DMS53 (cell line): ENCODE data around the gene EXOSC3.
"Not testable (repeated sequence)": the region's sequence is repeated elsewhere in the genome, so short reads cannot be mapped to it uniquely, and the experiment has no call there.

Experiments used
- DNase-seq: peaks from one replicate; lab custom pipeline; 2025; lab: John Stamatoyannopoulos, UW

EXOSC3 gene

DNA sequence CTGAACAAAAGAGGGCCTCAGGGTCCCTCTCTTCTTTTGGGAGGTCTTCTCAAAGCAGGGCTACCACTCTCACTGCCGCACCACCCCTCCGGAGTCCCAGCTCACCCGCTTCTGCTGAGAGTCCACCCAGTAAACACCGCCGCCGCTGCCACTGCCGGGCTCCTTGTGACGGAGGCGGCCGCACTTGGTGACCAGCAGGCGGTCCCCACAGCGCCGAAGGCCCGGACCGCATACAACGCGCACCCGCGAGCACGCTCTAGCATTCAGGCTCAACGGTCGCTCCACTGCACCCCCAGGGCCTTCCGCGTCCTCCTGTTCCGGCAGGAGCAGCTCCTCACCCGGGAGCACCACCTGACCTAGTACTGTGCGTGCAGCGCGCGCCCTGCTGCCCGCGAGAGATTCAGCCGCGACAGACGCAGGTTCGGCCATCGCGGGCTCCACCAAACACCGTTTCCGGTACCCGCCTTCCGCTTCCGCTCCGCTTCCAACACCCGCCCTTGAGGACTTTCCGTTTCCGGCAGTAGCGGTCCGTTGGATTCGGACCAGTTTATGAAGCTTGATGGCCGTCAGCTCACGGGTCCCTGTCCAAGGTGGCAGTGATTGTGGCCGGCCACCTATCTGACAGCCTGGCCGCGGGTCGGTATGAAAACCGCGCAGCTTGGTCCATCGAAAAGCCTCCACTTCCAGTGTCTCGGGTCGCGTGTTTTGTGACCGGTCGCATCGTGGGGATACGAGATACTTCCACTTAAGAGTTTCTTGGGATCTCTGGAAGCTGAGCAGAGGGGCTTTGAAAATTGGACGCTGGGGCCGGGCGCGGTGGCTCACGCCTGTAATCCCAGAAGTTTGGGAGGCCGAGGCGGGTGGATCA, at the start of gene EXOSC3:
TSS of gene EXOSC3 (minus strand) at position 449 of the 868 bp plus-strand sequence. CDS start at position 429, 20 bp downstream.
- DNase-seq = peak; percentile 94

DNA sequence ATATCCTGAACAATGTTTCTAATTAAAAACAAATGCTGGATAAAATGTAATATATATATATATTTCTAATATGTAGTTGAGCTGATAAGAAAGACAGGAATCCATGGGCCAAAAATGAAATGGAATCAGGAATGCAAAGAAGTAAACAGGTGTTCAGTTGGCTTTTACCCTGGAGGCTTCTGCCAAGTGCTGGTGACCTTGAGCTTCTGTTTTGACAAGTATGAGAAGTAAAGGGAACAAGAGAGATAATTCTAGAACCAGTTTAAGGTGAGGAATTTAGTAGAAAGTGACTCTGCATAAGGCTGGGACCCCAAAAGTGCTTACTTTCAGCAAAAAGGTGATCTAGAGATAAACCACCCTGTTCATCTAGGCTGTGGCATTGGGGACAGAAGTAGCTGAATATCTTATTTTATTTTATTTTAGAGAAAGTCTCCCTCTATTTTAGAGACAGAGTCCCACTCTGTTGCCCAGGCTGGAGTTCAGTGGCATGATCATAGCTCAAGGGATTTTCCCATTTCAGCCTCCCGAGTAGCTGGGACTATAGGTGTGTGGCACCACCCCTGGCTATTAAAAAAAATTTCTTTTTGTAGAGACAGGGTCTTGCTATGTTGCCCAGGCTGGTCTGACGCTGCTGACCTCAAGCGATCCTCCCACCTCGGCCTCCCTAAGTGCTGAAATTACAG, 42.8 kb upstream of the EXOSC3 start:
- no peak for DNase-seq

DNA sequence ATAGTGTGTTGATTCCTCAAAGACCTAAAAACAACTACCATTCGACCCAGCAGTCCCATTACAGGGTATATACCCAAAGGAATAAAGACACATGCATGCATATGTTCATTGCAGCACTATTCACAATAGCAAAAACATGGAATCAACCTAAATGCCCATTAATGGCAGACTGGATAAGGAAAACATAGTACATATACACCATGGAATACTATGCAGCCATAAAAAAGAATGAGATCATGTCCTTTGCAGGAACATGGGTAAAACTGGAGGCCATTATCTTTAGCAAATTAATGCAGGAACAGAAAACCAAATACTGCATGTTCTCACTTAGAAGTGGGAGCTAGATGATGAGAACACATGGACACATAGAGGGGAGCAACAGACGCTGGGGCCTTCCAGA, 40.3 kb upstream of the EXOSC3 start:
- not testable (repeated sequence) for DNase-seq

DNA sequence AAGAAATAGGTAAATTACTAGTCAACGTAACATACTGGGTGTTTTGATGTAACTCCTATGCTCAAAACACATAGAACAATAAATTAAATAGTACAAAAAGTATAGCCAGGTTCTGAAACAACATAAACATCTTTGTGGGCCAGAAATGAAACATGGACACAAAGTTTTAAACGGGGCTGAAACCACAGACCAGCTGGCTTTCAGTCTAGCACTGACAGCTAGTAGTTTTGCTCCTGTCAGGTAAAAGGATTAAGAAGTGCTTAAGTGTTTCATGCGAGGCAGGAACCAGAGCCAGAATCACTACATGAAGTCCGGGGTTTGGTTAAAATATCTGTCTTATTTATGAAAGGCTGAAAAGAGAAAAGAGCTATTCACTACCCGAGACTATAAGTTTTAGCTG, 35.3 kb upstream of the EXOSC3 start:
- no peak for DNase-seq

DNA sequence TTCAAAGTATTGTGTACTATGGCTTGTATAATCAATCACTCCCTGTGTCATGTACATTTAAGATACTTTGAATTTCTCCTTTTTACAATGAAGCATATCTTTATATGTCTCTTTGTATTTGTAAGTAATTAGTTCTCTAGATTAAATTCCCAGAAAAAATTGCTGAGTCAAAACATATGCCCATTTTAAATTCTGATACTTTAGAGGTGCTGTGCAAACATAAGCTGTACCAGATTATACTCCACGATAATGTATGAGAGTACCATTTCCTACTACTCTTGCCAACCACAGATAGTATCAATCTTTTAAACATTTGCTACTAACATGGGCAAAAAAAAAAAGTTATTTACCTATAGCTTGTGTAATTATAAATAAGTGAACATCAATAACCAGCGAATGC, 34.0 kb upstream of the EXOSC3 start:
- DNase-seq = no peak

- no peak for DNase-seq
These were observed 28.0 kb upstream of the EXOSC3 start for GRCh38 chr9:37812773-37813379.

GRCh38 chr9:37811906-37812476, 27.1 kb upstream of the EXOSC3 start:
- no peak for DNase-seq

DNA sequence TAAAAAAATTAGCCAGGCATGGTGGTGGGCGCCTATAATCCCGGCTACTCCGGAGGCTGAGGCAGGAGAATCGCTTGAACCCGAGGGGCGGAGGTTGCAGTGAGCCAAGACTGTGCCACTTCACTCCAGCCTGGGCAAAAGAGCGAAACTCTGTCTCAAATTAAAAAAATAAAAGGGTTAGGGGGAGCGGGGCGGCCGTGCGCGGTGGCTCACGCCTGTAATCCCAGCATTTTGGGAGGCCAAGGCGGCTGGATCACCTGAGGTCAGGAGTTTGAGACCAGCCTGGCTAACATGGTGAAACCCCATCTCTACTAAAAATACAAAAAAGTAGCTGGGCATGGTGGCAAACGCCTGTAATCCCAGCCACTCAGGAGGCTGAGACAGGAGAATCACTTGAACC, 24.8 kb upstream of the EXOSC3 start:
- not testable (repeated sequence) for DNase-seq

DNA sequence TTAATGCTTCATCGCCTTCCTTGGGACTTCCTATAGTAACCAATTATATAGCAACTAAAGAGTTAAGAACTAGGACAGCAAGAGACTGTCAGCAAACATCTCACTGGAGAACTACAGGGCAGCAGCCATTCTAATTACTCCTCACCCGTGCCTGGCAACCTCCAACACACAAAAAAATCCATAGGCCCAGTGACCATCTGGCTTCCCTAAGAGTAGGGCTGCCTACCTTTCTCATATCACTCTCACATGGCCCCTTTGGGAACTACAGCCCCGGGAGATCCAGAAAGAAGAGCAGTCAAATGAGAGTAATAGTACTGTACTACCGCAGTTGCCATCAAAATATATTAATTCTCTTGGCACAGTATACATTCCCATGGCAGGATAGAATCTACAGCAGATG, 21.4 kb upstream of the EXOSC3 start:
- no peak for DNase-seq

DNA sequence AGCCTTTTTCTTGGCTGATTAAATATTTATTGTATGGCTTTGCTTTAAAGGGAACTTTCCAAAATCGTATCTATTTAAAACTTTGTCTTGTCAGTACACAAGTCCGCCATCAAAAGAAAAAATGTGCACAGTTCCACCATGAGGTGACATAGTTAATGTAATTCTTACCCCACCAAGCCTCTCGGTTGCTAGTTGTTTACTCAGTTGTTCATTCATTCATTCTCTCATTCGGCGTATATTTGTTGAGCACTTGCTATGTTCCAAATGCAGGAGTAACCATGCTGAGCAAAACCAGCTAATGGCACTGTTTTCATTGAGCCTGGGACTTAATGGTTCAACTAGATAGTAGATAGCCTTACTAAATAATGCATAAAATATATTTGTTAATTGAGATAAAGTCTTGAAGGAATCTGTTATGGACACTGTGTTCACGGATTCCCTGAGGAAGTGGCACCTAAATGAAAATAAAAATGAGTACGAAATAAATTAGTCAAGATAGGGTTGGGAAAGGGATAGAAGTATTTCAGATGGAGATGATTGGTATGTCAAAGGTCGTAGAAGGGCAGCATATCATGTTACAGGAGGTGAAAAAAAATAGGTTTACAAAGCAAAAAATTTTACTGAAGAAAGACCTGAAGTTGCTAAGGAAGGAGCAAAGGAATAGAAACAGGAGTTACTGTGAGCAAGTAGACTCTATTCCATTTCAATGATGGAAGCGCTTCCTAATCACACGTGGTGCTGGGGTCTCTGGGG, 17.3 kb upstream of the EXOSC3 start:
- no peak for DNase-seq

GRCh38 chr9:37801287-37801850, 16.5 kb upstream of the EXOSC3 start:
- peak; percentile 66 for DNase-seq

GRCh38 chr9:37800631-37801286, 15.9 kb upstream of the EXOSC3 start, which contains the start of gene DCAF10:
Gene DCAF10 (plus strand): TSS chr9:37800797. CDS start chr9:37800867, 70 bp downstream.
- peak; percentile 89 for DNase-seq

- DNase-seq = no peak
These were observed 13.8 kb upstream of the EXOSC3 start for GRCh38 chr9:37798677-37799076.

DNA sequence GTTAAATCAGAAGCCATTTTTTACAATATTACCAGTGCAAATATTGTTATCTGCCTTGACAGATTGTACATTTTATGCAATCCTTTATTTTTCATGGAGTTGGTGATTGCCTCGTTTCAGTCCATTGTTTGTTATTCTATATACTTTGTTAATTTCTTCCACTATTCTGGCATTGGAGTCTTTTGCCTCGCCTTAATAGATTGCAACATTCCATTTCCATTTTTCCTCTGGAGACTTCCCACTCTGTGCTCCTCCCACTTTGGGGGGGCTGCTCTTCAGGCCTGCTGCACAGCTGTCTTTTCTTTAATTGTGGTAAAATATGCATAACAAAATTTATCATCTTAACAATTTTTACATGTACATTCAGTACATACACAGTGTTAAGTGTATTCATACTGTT, 11.4 kb upstream of the EXOSC3 start:
- no peak for DNase-seq

- DNase-seq = no peak
These were observed 7.3 kb upstream of the EXOSC3 start for GRCh38 chr9:37792122-37792521.

- no peak for DNase-seq
These were observed 5.2 kb upstream of the EXOSC3 start for GRCh38 chr9:37790096-37790495.

DNA sequence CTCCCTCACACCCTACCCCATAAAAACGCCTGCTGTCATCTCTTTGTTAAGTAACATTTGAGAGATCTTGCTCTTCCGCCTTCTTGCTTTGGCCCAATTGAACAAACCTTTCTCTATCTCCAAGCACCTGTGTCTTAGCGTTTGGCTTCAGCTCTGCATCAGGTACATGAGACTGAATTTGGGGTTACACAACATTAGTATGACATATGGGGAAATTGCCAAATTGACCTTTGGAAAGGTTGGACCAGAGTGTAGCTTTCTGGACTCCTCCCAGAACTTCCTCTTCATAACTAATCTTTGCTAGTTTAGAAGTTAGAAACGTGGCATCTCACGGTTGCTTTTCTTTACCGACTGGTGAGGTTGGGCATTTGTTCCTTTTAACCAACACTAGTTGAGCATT, 3.5 kb upstream of the EXOSC3 start:
- DNase-seq = no peak

DNA sequence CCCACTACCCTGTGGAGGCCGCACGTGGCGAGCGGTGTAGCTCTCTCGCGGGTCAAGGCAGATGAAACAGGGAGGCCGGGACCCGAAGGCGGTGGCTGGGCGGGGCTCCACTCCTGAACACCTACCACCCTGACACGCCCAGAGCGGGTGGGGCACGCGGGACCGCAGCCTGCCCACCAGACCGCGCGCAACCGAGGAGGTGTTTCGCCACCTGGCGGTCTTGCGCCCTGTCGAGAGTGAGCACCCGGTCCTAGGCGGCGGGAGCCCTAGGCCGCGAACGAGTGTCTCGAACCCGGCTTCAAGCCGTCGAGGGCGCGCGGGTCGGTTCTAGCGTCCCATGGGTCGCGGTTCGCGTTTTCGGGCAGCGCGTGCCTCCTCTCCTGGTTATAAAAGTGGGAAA, 2.2 kb upstream of the EXOSC3 start:
- no peak for DNase-seq

- peak; percentile 50 for DNase-seq
These were observed 611 bp downstream of the EXOSC3 start for GRCh38 chr9:37784291-37784615.

GRCh38 chr9:37778534-37778933, 6.3 kb downstream of the EXOSC3 start:
- DNase-seq = no peak

GRCh38 chr9:37776328-37776727, 8.5 kb downstream of the EXOSC3 start:
- no peak for DNase-seq
